Measurements from ENCODE around the gene ZMYM2. TPM values are rescaled to one million over a fixed set of nuclear protein-coding genes. Genes with fewer than 3 reads are reported as not detected.

The ZMYM2 gene
- polyA plus RNA-seq, 1 experiment = 11.6 TPM

- ChIA-PET POLR2A (no interaction called here), CTCF (no interaction called here)
- TF ChIP-seq CTCF (IDR thresholded peaks at IDR 0.05; ENCODE audit: insufficient read depth, low read depth, low read length) = no peak
- H3K36me3 ChIP-seq (ENCODE audit: control insufficient read depth, insufficient read depth, low read length) = peaks cover 2% of the 10 kb centered on the region; the same call in 1 of the 2 replicates
- no peak for DNase-seq (ENCODE audit: low read depth)
- H3K27me3 ChIP-seq (ENCODE audit: control insufficient read depth, insufficient read depth, low read length) = no peaks in the 10 kb centered on the region
- H3K4me3 ChIP-seq (ENCODE audit: low read depth, low read length) = no peak overlapping the region
Observed at GRCh38 chr13:20015763-20016162, 57.2 kb downstream of the ZMYM2 start.

GRCh38 chr13:20016649-20017364 lies 58.3 kb downstream of the ZMYM2 start:
- ChIA-PET POLR2A (no interaction called here), CTCF (no interaction called here)
- Histone ChIP-seq H3K4me3 (ENCODE audit: low read depth, low read length) (no peak overlapping the region), H3K27me3 (ENCODE audit: control insufficient read depth, insufficient read depth, low read length) (no peaks in the 10 kb centered on the region), H3K36me3 (ENCODE audit: control insufficient read depth, insufficient read depth, low read length) (peaks cover 2% of the 10 kb centered on the region; the same call in 1 of the 2 replicates)
- no peak for TF ChIP-seq CTCF (IDR thresholded peaks at IDR 0.05; ENCODE audit: insufficient read depth, low read depth, low read length)
- no peak for DNase-seq (ENCODE audit: low read depth)

- POLR2A ChIA-PET = no interaction called here
- H3K27me3 ChIP-seq (ENCODE audit: control insufficient read depth, insufficient read depth, low read length) = no peaks in the 10 kb centered on the region
- no peak for TF ChIP-seq CTCF (IDR thresholded peaks at IDR 0.05; ENCODE audit: insufficient read depth, low read depth, low read length)
- CTCF ChIA-PET = no interaction called here
- DNase-seq (ENCODE audit: low read depth) = no peak
- H3K36me3 ChIP-seq (ENCODE audit: control insufficient read depth, insufficient read depth, low read length) = peaks cover 2% of the 10 kb centered on the region; the same call in 1 of the 2 replicates
- no peak overlapping the region for H3K4me3 ChIP-seq (ENCODE audit: low read depth, low read length)
Observed at GRCh38 chr13:20017365-20017711, 58.8 kb downstream of the ZMYM2 start.

GRCh38 chr13:20019043-20019442 lies 60.5 kb downstream of the ZMYM2 start:
- no peak for TF ChIP-seq CTCF (IDR thresholded peaks at IDR 0.05; ENCODE audit: insufficient read depth, low read depth, low read length)
- CTCF ChIA-PET = no interaction called here
- Histone ChIP-seq H3K36me3 (ENCODE audit: control insufficient read depth, insufficient read depth, low read length) (0 out of 2 replicates have a peak, but pooled peaks cover 2% of the 10 kb centered on the region), H3K4me3 (ENCODE audit: low read depth, low read length) (no peak overlapping the region), H3K27me3 (ENCODE audit: control insufficient read depth, insufficient read depth, low read length) (no peaks in the 10 kb centered on the region)
- no peak for DNase-seq (ENCODE audit: low read depth)
- POLR2A ChIA-PET = interaction anchor here (0.6 kb wide), 1 partner anchor 30 kb away, joined by 3 read pairs; no protein-coding TSS in a partner anchor

GRCh38 chr13:20024702-20025101 lies 66.2 kb downstream of the ZMYM2 start:
- TF ChIP-seq CTCF (IDR thresholded peaks at IDR 0.05; ENCODE audit: insufficient read depth, low read depth, low read length) = no peak
- H3K4me3 ChIP-seq (ENCODE audit: low read depth, low read length) = no peak overlapping the region
- DNase-seq (ENCODE audit: low read depth) = no peak
- ChIA-PET POLR2A (no interaction called here), CTCF (no interaction called here)
- H3K27me3 ChIP-seq (ENCODE audit: control insufficient read depth, insufficient read depth, low read length) = no peaks in the 10 kb centered on the region
- peaks cover 3% of the 10 kb centered on the region for H3K36me3 ChIP-seq (ENCODE audit: control insufficient read depth, insufficient read depth, low read length)
